Transverse colon (tissue), 4 donors: Measurements from ENCODE around the gene CTNND2. TPM values are rescaled to one million over a fixed set of nuclear protein-coding genes. Genes with fewer than 3 reads are reported as not detected.
A peak's percentile ranks its signal among the peaks of the same experiment; 100 is the strongest.

ENCODE experiments used
- DNase-seq: peaks from one replicate; pipeline ENCODE4 v3.0.0-alpha.2; 2019
- H3K27ac ChIP-seq, 4 donors: fragments of 200-600 bp; sonication (generic); 2 replicates each; pipeline ENCODE4 v1.5.1; 2016 to 2018; ENCODE audit warnings: inconsistent platforms in 4 of 4
- H3K27me3 ChIP-seq: fragments of 200-600 bp; sonication (generic); 2 replicates; pipeline ENCODE4 v1.5.1; 2017; ENCODE audit warnings: inconsistent platforms
- H3K36me3 ChIP-seq, 4 donors: fragments of 200-600 bp; sonication (generic); 2 replicates each; pipeline ENCODE4 v1.5.1; 2017 to 2019; ENCODE audit warnings: inconsistent platforms in 4 of 4
- H3K4me1 ChIP-seq, 4 donors: fragments of 200-600 bp; sonication (generic); 2 replicates each; pipeline ENCODE4 v1.5.1; 2017 to 2020; ENCODE audit warnings: inconsistent platforms in 4 of 4
- H3K4me3 ChIP-seq, 4 donors: fragments of 200-600 bp; sonication (generic); 1 replicate in 1 of 4; 2 replicates in 3 of 4; pipeline versions ENCODE4 v1.5.1 to v1.6.1; 2017 to 2019; ENCODE audit warnings: inconsistent platforms in 4 of 4
- H3K9me3 ChIP-seq, 2 donors: fragments of 200-600 bp; sonication (generic); 2 replicates each; pipeline ENCODE4 v1.5.1; 2017 to 2019; ENCODE audit warnings: inconsistent platforms in 2 of 2
- EP300 ChIP-seq: sonication (generic); formaldehyde crosslinking; IDR thresholded peaks from one replicate; pipeline ENCODE4 v1.6.1; 2017; ENCODE audit warnings: antibody characterized with exemption, low read depth
- POLR2A ChIP-seq: fragments of 450-650 bp; IDR thresholded peaks from one replicate; pipeline ENCODE4 v1.6.1; 2016; ENCODE audit warnings: antibody characterized with exemption, mild to moderate bottlenecking, moderate library complexity
- POLR2AphosphoS5 ChIP-seq, 3 donors: sonication (generic); formaldehyde crosslinking; IDR thresholded peaks; one replicate each; pipeline ENCODE4 v1.6.1; 2016; ENCODE audit warnings: antibody characterized with exemption in 3 of 3
- WGBS, 2 donors: methylation state at CpG; one replicate each; pipeline ENCODE4 v1.1.5; 2018; ENCODE audit warnings: low coverage in 1 of 2; 5-methylcytosine and 5-hydroxymethylcytosine counted together
- in situ Hi-C, 4 donors: fragments of 200-750 bp; cut with MboI; loops; one replicate each; pipeline versions ENCODE4 v1.15.0 to v1.15.1; 2017; ENCODE audit warnings: low sequenced_read_pairs in 3 of 4, low pct_ligation_motif_present in 1 of 4, low pct_unique_long_range_greater_than_20kb in 1 of 4
- intact Hi-C: fragments of 100-400 bp; cut with DNase I; formaldehyde crosslinking; loops from one replicate; pipeline ENCODE4 v1.15.1; 2023; ENCODE audit warnings: low total_unique reads
- total RNA-seq, 4 donors: library from RNA; depleted of rRNA; stranded (reverse); fragments of >200 nt; gene quantifications; one replicate each; pipeline ENCODE4 v1.1.0, GENCODE V29; 2016
- TF ChIP-seq, protein P1 (sequence below), 5 experiments: fragments of 200-600 bp in 3 of 5; fragments of 450-650 bp in 2 of 5; sonication (generic) in 3 of 5; IDR thresholded peaks; 1 replicate in 2 of 5; 2 replicates in 3 of 5; pipeline ENCODE4 v1.5.1; 2016 to 2017; ENCODE audit warnings: antibody characterized with exemption in 5 of 5, inconsistent platforms in 3 of 5, mild to moderate bottlenecking in 2 of 5, moderate library complexity in 1 of 5

CTNND2 gene
- total RNA-seq, 4 donors from 2014 or later = 1.9 to 2.1 TPM; not detected in 2

GRCh38 chr5:11903121-11903613 lies 1.1 kb downstream of the CTNND2 start:
- in situ Hi-C loops = no loop called here
- Histone ChIP-seq H3K4me3 (peak overlapping the region in 3 of 4 donors; percentile 8 to 35 (median 33)), H3K9me3 (no peaks in the 10 kb centered on the region), H3K36me3 (no peaks in the 10 kb centered on the region), H3K27me3 (peaks cover 56% of the 10 kb centered on the region), H3K27ac (no peak overlapping the region), H3K4me1 (peaks cover 0 to 8% (median 6%) of the 10 kb centered on the region in 4 donors)
- TF ChIP-seq POLR2AphosphoS5 (IDR thresholded peaks at IDR 0.05) (no peak), POLR2A (no peak), EP300 (no peak)
- TF ChIP-seq, protein P1, sequence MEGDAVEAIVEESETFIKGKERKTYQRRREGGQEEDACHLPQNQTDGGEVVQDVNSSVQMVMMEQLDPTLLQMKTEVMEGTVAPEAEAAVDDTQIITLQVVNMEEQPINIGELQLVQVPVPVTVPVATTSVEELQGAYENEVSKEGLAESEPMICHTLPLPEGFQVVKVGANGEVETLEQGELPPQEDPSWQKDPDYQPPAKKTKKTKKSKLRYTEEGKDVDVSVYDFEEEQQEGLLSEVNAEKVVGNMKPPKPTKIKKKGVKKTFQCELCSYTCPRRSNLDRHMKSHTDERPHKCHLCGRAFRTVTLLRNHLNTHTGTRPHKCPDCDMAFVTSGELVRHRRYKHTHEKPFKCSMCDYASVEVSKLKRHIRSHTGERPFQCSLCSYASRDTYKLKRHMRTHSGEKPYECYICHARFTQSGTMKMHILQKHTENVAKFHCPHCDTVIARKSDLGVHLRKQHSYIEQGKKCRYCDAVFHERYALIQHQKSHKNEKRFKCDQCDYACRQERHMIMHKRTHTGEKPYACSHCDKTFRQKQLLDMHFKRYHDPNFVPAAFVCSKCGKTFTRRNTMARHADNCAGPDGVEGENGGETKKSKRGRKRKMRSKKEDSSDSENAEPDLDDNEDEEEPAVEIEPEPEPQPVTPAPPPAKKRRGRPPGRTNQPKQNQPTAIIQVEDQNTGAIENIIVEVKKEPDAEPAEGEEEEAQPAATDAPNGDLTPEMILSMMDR (IDR thresholded peaks at IDR 0.05) = no peak
- DNase-seq = no peak
- WGBS, 2 donors = 18 to 50% methylated on average over 1 to 20 of the region's 23 CpGs
- intact Hi-C loops = no loop called here

DNA sequence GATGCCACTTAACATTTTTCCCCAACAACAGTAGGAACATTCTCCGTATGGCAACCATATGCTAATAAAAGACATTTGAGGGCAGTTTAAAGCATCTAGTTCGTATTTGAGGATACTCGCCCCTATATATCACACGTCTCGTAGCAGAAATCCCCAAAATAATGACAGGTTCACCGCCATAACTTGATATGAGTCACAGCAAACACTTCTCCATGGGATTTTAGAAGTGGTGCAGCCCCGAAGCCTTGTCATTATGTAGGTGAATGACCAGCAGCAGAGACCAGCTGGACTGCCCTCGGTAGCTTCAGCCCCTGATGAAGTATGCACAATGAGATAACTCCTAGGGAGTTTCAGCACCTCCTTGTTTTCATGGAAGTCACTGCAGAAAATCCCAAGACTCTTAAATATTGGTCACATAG lies 2.0 kb downstream of the CTNND2 start:
- in situ Hi-C loops (no loop called here), intact Hi-C loops (no loop called here)
- Histone ChIP-seq H3K27ac (no peak overlapping the region), H3K9me3 (no peaks in the 10 kb centered on the region), H3K4me1 (peaks cover 0 to 8% (median 6%) of the 10 kb centered on the region in 4 donors), H3K36me3 (no peaks in the 10 kb centered on the region), H3K4me3 (no peak overlapping the region), H3K27me3 (peaks cover 51% of the 10 kb centered on the region)
- no peak for DNase-seq
- TF ChIP-seq EP300 (no peak), POLR2A (no peak), POLR2AphosphoS5 (IDR thresholded peaks at IDR 0.05) (no peak)
- TF ChIP-seq, protein P1 (IDR thresholded peaks at IDR 0.05) = no peak
- 69 to 82% methylated on average over 3 to 8 of the region's 8 CpGs for WGBS, 2 donors

DNA sequence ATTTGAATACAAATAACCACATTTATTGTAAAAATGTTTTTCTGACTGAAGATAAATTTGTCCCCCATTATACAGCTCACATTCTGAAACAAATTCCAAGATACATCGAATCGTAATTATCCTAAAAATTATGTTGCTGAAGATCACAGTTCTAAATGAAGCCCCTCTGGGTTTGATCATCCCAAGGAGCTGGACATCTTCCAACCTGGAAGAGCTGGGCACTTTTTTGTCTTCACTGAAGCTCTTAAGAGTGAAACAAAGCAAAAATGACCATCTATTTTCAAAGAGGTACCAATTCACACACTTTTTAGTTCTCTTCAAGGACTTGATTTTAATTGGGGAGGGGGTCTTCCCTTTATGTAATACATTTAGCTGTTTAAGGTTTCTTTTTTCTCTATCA lies 5.5 kb downstream of the CTNND2 start:
- peaks cover 0 to 8% (median 6%) of the 10 kb centered on the region in 4 donors for H3K4me1 ChIP-seq
- H3K4me3 ChIP-seq = no peak overlapping the region
- no peaks in the 10 kb centered on the region for H3K36me3 ChIP-seq
- intact Hi-C loops (no loop called here), in situ Hi-C loops (no loop called here)
- no peaks in the 10 kb centered on the region for H3K9me3 ChIP-seq
- TF ChIP-seq, protein P1 (IDR thresholded peaks at IDR 0.05) = no peak
- TF ChIP-seq POLR2AphosphoS5 (IDR thresholded peaks at IDR 0.05) = no peak
- no peak for TF ChIP-seq POLR2A
- TF ChIP-seq EP300 = no peak
- 72 to 85% methylated on average over 2 of the region's 2 CpGs for WGBS, 2 donors
- no peak for DNase-seq
- H3K27me3 ChIP-seq = peaks cover 29% of the 10 kb centered on the region
- no peak overlapping the region for H3K27ac ChIP-seq

DNA sequence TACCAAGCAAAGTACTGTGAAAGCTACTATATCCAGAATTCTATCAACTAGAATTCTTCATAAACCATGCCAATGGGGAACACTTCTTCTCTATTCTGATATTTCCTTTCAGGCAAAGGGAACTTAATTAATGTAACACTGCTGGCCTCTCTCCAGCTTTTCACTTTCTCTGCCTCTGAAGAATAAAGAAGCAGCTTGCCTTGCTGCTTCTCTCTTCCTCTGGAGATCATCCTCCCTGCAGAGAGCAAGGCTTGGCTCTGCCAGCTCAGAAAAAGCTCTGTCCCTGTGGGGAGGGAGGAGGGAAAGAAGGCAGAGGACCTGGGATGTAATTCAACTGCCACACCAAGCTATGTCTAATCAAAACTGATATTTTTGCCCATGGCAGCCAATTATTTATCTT lies 6.5 kb downstream of the CTNND2 start:
- H3K36me3 ChIP-seq = no peaks in the 10 kb centered on the region
- DNase-seq = no peak
- H3K4me1 ChIP-seq = no peaks in the 10 kb centered on the region
- H3K27ac ChIP-seq = no peak overlapping the region
- H3K27me3 ChIP-seq = peaks cover 19% of the 10 kb centered on the region
- in situ Hi-C loops = no loop called here
- TF ChIP-seq POLR2A (no peak), POLR2AphosphoS5 (IDR thresholded peaks at IDR 0.05) (no peak), EP300 (no peak)
- TF ChIP-seq, protein P1 (IDR thresholded peaks at IDR 0.05) = no peak
- no peak overlapping the region for H3K4me3 ChIP-seq
- intact Hi-C loops = no loop called here
- no peaks in the 10 kb centered on the region for H3K9me3 ChIP-seq
